Esophagus muscularis mucosa (tissue), 4 donors: Measurements from ENCODE around the gene WDR70. TPM values are rescaled to one million over a fixed set of nuclear protein-coding genes. Genes with fewer than 3 reads are reported as not detected.

Experiments
- DNase-seq: peaks from one replicate; pipeline ENCODE4 v3.0.0-alpha.2; 2017; ENCODE audit errors: extremely low spot score
- H3K27ac ChIP-seq, 4 donors: fragments of 200-600 bp; sonication (generic); replicated peaks in 1 of 4; 1 replicate in 3 of 4; 2 replicates in 1 of 4; pipeline ENCODE4 v1.5.1; 2016 to 2019; ENCODE audit warnings: mild to moderate bottlenecking in 1 of 4
- H3K27me3 ChIP-seq, 4 donors: fragments of 200-600 bp; sonication (generic); one replicate each; pipeline versions ENCODE4 v1.5.1 to v1.6.0; 2016 to 2019
- H3K36me3 ChIP-seq, 4 donors: fragments of 200-600 bp; sonication (generic); one replicate each; pipeline ENCODE4 v1.5.1; 2016 to 2019
- H3K4me1 ChIP-seq, 4 donors: fragments of 200-600 bp; sonication (generic); one replicate each; pipeline ENCODE4 v1.5.1; 2016 to 2019
- H3K4me3 ChIP-seq, 4 donors: fragments of 200-600 bp; sonication (generic); 1 replicate in 2 of 4; 2 replicates in 2 of 4; pipeline ENCODE4 v1.5.1; 2016 to 2019; ENCODE audit warnings: mild to moderate bottlenecking in 4 of 4, moderate library complexity in 1 of 4
- H3K9me3 ChIP-seq, 4 donors: fragments of 200-600 bp; sonication (generic); 1 replicate in 3 of 4; 2 replicates in 1 of 4; pipeline ENCODE4 v1.5.1; 2016 to 2019
- EP300 ChIP-seq: sonication (generic); formaldehyde crosslinking; IDR thresholded peaks from one replicate; pipeline ENCODE4 v1.6.1; 2017; ENCODE audit warnings: antibody characterized with exemption
- POLR2A ChIP-seq: fragments of 450-650 bp; IDR thresholded peaks from one replicate; pipeline ENCODE4 v1.6.1; 2017; ENCODE audit warnings: antibody characterized with exemption, moderate library complexity, mild to moderate bottlenecking, low read depth
- POLR2AphosphoS5 ChIP-seq, 2 donors: sonication (generic); formaldehyde crosslinking; IDR thresholded peaks; one replicate each; pipeline ENCODE4 v1.6.1; 2017; ENCODE audit warnings: antibody characterized with exemption in 2 of 2
- WGBS: methylation state at CpG from one replicate; pipeline ENCODE4 v1.1.5; 2018; 5-methylcytosine and 5-hydroxymethylcytosine counted together
- intact Hi-C: fragments of 100-400 bp; cut with DNase I; formaldehyde crosslinking; loops from one replicate; pipeline ENCODE4 v1.15.1; 2023
- total RNA-seq, 4 donors: library from RNA; depleted of rRNA; stranded (reverse); fragments of >200 nt; gene quantifications; one replicate each; pipeline versions ENCODE4 v1.1.0 to v1.2.1, GENCODE V29; 2016
- TF ChIP-seq, protein P1 (sequence below), 3 experiments: fragments of 200-600 bp in 2 of 3; fragments of 450-650 bp in 1 of 3; sonication (generic) in 2 of 3; IDR thresholded peaks; one replicate each; pipeline ENCODE4 v1.5.1; 2017 to 2019; ENCODE audit warnings: antibody characterized with exemption in 3 of 3, mild to moderate bottlenecking in 2 of 3, moderate library complexity in 1 of 3

The WDR70 gene
- total RNA-seq, 4 donors from 2014 or later, result 15.6 to 24.1 (median 19.6) TPM

DNA sequence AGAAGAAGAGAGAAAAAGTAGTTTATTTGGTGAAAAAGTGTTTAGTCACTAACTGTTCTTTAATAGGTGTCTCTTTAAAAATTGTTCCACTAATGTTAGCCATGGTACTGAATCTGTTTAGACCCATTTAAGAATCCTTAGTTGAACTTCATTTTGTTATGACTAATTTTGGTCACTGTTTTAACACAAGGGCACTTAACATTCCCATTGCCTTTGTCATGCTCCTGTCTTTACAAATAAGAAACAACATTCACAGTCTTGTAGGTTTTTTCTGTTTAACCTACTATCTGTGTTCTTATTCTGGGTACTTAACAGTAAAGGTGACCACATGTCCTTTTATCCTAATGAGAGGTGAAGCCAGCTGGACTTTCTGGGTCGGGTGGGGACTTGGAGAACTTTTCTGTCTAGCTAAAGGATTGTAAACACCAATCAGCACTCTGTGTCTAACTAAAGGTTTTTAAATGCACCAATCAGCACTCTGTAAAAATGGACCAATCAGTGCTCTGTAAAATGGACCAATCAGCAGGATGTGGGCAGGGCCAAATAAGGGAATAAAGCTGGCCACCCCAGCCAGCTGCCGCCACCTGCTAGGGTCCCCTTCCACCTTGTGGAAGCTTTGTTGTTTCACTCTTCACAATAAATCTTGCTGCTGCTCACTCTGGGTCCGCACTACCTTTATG, 116.7 kb downstream of the WDR70 start:
- 73% methylated on average over 3 of the region's 3 CpGs for WGBS
- H3K27ac ChIP-seq, result peak overlapping the region; percentile 41 to 69 (median 60)

DNA sequence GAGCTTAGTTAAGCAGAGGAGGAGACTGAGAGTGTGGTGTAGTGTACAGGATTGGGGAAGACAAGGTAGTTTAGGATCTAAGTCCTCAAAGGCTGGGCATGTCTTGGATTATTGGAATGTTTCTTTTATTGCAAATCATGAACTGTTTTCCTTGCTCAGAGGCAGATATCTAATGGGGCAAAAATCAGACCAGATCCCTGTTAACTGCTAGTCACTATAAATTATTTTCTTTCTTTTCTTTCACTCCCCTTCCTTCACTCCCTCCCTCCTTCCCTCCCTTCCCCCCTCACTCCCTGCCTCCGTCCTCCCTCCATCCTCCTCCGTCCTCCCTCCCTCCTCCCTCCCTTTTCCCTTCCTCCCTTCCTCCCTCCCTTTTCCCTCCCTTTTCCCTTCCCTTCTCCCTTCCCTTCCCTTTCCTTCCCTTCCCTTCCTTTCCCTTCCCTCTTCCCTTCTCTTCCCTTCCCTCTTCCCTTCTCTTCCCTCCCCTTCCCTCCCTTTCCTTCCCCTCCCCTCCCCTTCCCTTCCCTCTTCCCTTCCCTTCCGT, 117.9 kb downstream of the WDR70 start:
- 89% methylated on average over 3 of the region's 3 CpGs for WGBS
- intact Hi-C loops, result no loop called here
- Histone ChIP-seq H3K4me1 (peaks cover 0 to 44% (median 28%) of the 10 kb centered on the region in 4 donors), H3K27me3 (no peaks in the 10 kb centered on the region), H3K27ac (peak overlapping the region in 2 of 4 donors; percentile 65 to 69), H3K4me3 (no peak overlapping the region), H3K36me3 (peaks cover 0 to 8% (median 0%) of the 10 kb centered on the region in 4 donors), H3K9me3 (no peaks in the 10 kb centered on the region)
- TF ChIP-seq, protein P1, sequence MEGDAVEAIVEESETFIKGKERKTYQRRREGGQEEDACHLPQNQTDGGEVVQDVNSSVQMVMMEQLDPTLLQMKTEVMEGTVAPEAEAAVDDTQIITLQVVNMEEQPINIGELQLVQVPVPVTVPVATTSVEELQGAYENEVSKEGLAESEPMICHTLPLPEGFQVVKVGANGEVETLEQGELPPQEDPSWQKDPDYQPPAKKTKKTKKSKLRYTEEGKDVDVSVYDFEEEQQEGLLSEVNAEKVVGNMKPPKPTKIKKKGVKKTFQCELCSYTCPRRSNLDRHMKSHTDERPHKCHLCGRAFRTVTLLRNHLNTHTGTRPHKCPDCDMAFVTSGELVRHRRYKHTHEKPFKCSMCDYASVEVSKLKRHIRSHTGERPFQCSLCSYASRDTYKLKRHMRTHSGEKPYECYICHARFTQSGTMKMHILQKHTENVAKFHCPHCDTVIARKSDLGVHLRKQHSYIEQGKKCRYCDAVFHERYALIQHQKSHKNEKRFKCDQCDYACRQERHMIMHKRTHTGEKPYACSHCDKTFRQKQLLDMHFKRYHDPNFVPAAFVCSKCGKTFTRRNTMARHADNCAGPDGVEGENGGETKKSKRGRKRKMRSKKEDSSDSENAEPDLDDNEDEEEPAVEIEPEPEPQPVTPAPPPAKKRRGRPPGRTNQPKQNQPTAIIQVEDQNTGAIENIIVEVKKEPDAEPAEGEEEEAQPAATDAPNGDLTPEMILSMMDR (IDR thresholded peaks at IDR 0.05), result no peak
- no peak for TF ChIP-seq POLR2AphosphoS5 (IDR thresholded peaks at IDR 0.05)
- no peak for TF ChIP-seq POLR2A
- no peak for TF ChIP-seq EP300
- DNase-seq, result no peak

More for the DNA sequence above, 116.7 kb downstream of the WDR70 start:
- Histone ChIP-seq H3K36me3 (peaks cover 0 to 8% (median 0%) of the 10 kb centered on the region in 4 donors), H3K4me3 (no peak overlapping the region), H3K27me3 (no peaks in the 10 kb centered on the region), H3K4me1 (peaks cover 0 to 40% (median 25%) of the 10 kb centered on the region in 4 donors), H3K9me3 (no peaks in the 10 kb centered on the region)
- TF ChIP-seq POLR2AphosphoS5 (IDR thresholded peaks at IDR 0.05) (no peak), POLR2A (no peak), EP300 (no peak)
- TF ChIP-seq, protein P1 (IDR thresholded peaks at IDR 0.05), result no peak
- intact Hi-C loops, result no loop called here
- no peak for DNase-seq

DNA sequence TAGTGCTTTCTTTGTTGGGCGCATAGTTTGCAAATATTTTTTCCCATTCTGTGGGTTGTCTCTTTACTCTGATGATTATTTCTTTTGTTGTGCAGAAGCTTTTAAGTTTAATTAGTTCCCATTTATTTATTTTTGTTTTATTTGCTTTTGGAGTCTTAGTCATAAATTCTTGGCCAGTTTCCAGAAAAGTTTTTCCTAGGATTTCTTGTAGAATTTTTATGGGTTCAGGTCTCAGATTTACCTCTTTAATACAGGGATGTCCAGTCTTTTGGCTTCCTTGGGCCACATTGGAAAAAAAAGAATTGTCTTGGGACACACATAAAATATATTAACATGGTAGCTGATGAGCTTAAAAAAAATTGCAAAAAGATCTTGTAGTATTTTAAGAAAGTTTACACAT, 122.0 kb downstream of the WDR70 start:
- intact Hi-C loops, result no loop called here
- no peak for TF ChIP-seq POLR2A
- TF ChIP-seq EP300, result no peak
- TF ChIP-seq, protein P1 (IDR thresholded peaks at IDR 0.05), result no peak
- no peak for TF ChIP-seq POLR2AphosphoS5 (IDR thresholded peaks at IDR 0.05)
- no peak for DNase-seq
- Histone ChIP-seq H3K27me3 (no peaks in the 10 kb centered on the region), H3K27ac (no peak overlapping the region), H3K4me3 (no peak overlapping the region), H3K9me3 (no peaks in the 10 kb centered on the region), H3K4me1 (peaks cover 0 to 12% (median 8%) of the 10 kb centered on the region in 4 donors), H3K36me3 (peaks cover 0 to 5% (median 0%) of the 10 kb centered on the region in 4 donors)
- 96% methylated on average over 1 of the region's 1 CpG for WGBS

DNA sequence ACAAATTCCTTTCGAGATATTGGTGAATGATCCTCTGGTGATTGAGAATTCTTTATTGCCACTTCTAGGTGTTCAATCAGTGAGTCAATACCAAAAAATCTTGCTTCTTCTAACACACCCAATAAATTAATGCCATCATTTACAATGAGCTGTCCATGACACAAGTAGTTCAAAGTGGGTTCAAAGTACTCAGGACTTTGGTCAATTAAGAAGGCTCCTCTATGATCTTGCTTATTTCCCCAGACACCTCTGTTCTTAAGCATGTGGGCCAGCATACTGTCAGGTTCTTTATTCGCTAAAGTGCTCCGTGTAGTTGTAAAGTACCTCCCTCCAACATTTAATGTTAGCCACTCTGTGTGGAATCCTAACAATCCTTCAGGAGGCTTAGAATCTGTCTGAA, 127.1 kb downstream of the WDR70 start:
- H3K36me3 ChIP-seq, result no peaks in the 10 kb centered on the region
- TF ChIP-seq POLR2AphosphoS5 (IDR thresholded peaks at IDR 0.05) (no peak), EP300 (no peak), POLR2A (no peak)
- TF ChIP-seq, protein P1 (IDR thresholded peaks at IDR 0.05), result no peak
- no peak for DNase-seq
- intact Hi-C loops, result no loop called here
- WGBS, result 90% methylated on average over 3 of the region's 3 CpGs
- no peaks in the 10 kb centered on the region for H3K27me3 ChIP-seq
- H3K27ac ChIP-seq, result no peak overlapping the region
- peaks cover 0 to 7% (median 5%) of the 10 kb centered on the region in 4 donors for H3K4me1 ChIP-seq
- no peaks in the 10 kb centered on the region for H3K9me3 ChIP-seq
- H3K4me3 ChIP-seq, result no peak overlapping the region
